Spinal cord (tissue), 10 donors: ENCODE data around the gene BMPR2. TPM values are rescaled to one million over a fixed set of nuclear protein-coding genes. Genes with fewer than 3 reads are reported as not detected.
A peak's percentile ranks its signal among the peaks of the same experiment; 100 is the strongest.
"Not testable (repeated sequence)": the region's sequence is repeated elsewhere in the genome, so short reads cannot be mapped to it uniquely, and the experiment has no call there.

Source experiments
- DNase-seq, 6 donors: peaks; one replicate each; pipeline versions ENCODE4 v3.0.0 to v3.0.0-alpha.2; 2013 to 2015; ENCODE audit warnings: low spot score in 6 of 6, low read depth in 4 of 6
- H3K27ac ChIP-seq: one replicate; pipeline ENCODE4 v1.5.1; 2013; ENCODE audit warnings: low read depth, low read length, control low read depth
- H3K27me3 ChIP-seq: one replicate; pipeline ENCODE4 v1.6.1; 2013; ENCODE audit warnings: low read length; ENCODE audit not compliant: control insufficient read depth, insufficient read depth
- H3K36me3 ChIP-seq: one replicate; pipeline ENCODE4 v1.6.1; 2013; ENCODE audit warnings: low read length; ENCODE audit not compliant: control insufficient read depth, insufficient read depth
- H3K4me1 ChIP-seq: one replicate; pipeline ENCODE4 v1.6.1; 2013; ENCODE audit warnings: low read length; ENCODE audit not compliant: control insufficient read depth, insufficient read depth
- H3K4me3 ChIP-seq: one replicate; pipeline ENCODE4 v1.5.1; 2013; ENCODE audit warnings: low read depth, low read length, control low read depth
- H3K9me3 ChIP-seq: one replicate; pipeline ENCODE4 v1.6.1; 2013; ENCODE audit warnings: low read length; ENCODE audit not compliant: control insufficient read depth, insufficient read depth
- WGBS: methylation state at CpG from one replicate; pipeline ENCODE4 v1.1.5; 2013; ENCODE audit warnings: missing lambda C conversion rate; ENCODE audit not compliant: insufficient coverage; 5-methylcytosine and 5-hydroxymethylcytosine counted together
- polyA plus RNA-seq, 2 donors: library from polyadenylated mRNA; unstranded; fragments of 120-200 nt; gene quantifications; one replicate each; pipeline ENCODE4 v1.2.1, GENCODE V29; 2013; ENCODE audit not compliant: insufficient read length in 2 of 2
- total RNA-seq, 2 donors: library from RNA; depleted of rRNA in 1 of 2; stranded (reverse); fragments of 120-200 nt in 1 of 2; fragments of >200 nt in 1 of 2; gene quantifications; one replicate each; pipeline versions ENCODE4 v1.2.3 to v1.2.4, GENCODE V29; 2013 to 2014
- donor health status: healthy.

Gene BMPR2
- total and polyA plus RNA-seq, 4 donors, result 44.5 to 105 (median 54.5) TPM

DNA sequence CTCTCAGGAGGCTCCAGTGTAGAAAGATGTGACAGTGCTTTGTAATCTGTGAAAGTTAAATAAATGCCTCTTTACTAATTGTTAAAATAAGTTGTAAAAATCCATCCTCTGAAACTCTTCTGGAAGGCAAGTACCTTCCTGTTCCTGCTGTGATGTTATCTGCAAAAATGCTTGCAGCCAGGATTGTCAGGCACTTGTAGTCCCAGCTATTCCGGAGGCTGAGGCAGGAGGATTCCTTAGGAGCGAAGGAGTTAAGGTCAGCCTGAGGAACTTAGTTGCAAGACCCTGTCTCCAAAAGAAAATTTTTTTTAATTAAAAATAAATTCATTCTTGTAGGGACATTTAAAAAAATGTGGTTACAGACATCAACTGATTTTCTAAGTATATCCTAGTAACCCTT, 22.7 kb upstream of the BMPR2 start:
- Histone ChIP-seq H3K36me3 (no peaks in the 10 kb centered on the region), H3K27ac (no peak overlapping the region), H3K27me3 (no peaks in the 10 kb centered on the region), H3K9me3 (no peaks in the 10 kb centered on the region), H3K4me1 (no peaks in the 10 kb centered on the region), H3K4me3 (no peak overlapping the region)
- no peak for DNase-seq
- no CpG with 5 or more reads among the region's 2 CpGs for WGBS

DNA sequence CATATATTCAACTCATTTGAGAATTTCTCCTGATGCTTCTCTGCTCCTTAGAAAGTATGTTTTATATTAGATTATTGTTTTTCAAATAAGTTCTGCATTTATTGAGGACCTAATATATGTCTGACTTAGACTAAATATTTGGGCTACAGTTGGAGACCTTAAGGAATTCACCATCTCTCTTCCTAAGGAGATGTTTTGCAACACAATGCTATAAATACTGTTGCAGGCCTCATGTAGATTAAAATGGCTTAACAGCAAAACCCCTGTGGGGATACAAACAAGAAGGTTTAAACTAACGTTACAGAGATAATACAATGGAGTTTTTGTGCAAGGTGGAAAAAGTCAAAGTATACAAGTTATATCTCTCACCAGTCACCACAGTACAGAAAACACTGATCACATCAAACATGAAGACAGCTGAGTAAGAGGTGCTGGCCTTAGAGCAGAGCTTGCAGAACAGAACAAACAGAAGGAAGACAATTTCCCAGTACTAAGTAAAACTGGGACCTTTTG, 20.1 kb upstream of the BMPR2 start:
- no peak for DNase-seq
- Histone ChIP-seq H3K27ac (no peak overlapping the region), H3K27me3 (no peaks in the 10 kb centered on the region), H3K4me3 (no peak overlapping the region), H3K9me3 (no peaks in the 10 kb centered on the region), H3K4me1 (no peaks in the 10 kb centered on the region), H3K36me3 (no peaks in the 10 kb centered on the region)
- no CpG with 5 or more reads among the region's 1 CpG for WGBS

- DNase-seq, result not testable (repeated sequence)
Measured at GRCh38 chr2:202358924-202359323, 17.2 kb upstream of the BMPR2 start.

DNA sequence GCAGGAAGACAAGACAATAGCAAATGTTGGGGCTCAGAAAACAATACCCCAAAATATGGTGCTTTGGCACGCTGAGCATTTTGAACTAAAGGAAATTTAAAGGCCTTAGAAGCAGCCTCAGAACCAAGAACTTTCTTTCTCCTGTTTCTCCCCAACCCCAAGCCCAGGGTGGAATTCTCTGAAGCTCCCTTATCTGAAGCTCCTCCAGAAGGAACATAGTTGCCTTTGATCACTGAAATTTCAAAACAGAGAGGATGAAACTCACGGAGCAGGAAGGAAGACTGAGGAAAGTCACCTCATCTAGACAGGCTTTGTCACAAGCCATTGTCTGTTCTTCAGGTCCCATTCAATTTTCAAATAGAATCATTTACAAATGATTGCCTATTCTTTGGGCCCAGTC, 15.5 kb upstream of the BMPR2 start:
- WGBS, result 78% methylated on average over 2 of the region's 2 CpGs

More at GRCh38 chr2:202358924-202359323, 17.2 kb upstream of the BMPR2 start:
- H3K4me3 ChIP-seq, H3K36me3 ChIP-seq, H3K27me3 ChIP-seq, H3K27ac ChIP-seq, H3K9me3 ChIP-seq, H3K4me1 ChIP-seq: not testable (repeated sequence)
- 97% methylated on average over 5 of the region's 8 CpGs for WGBS

DNA sequence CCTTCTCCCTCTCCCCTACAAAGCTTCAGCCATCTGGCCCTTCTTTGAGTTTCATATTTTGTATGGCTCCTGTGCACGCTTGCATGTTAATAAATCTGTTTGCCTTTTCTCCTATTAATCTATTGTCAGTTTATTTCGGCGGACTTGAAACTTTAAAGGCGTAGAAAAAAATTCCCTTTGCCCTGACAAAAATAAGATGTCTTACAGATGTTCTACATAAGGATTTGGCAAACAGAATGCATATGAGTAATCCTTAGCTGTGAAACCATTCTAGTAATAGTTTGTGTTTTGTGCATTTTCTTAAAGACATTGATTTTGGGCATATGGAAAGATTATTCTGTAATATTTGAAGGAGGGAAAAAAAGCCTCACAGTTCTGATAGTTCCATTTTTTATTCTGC, 15.0 kb upstream of the BMPR2 start:
- no CpG with 5 or more reads among the region's 4 CpGs for WGBS

More for the DNA sequence above, 15.5 kb upstream of the BMPR2 start:
- no peaks in the 10 kb centered on the region for H3K4me1 ChIP-seq
- DNase-seq, result no peak
- H3K9me3 ChIP-seq, result no peaks in the 10 kb centered on the region
- H3K36me3 ChIP-seq, result no peaks in the 10 kb centered on the region
- no peak overlapping the region for H3K27ac ChIP-seq
- no peak overlapping the region for H3K4me3 ChIP-seq
- H3K27me3 ChIP-seq, result no peaks in the 10 kb centered on the region

DNA sequence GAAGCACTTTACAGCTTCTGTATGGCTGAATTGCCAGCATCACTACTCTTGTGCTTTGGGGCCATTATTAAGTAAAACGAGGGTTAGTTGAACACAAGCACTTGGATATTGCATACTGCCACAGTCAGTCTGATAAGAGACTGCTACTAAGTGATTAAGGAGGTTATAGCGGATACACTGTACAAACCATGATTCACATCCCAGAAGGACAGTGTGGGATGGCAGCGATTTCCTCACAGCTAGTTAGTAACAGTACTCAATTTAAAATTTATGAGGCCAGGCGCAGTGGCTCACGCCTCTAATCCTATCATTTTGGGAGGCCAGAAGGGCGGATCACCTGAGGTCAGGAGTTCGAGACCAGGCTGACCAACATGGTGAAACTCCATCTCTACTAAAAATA, 2.6 kb upstream of the BMPR2 start:
- H3K4me3 ChIP-seq, result no peak overlapping the region
- DNase-seq, result peak in 1 of 6 donors; percentile 2
- no peak overlapping the region for H3K27ac ChIP-seq
- H3K9me3 ChIP-seq, result no peaks in the 10 kb centered on the region
- H3K4me1 ChIP-seq, result peaks cover 10% of the 10 kb centered on the region
- H3K27me3 ChIP-seq, result no peaks in the 10 kb centered on the region
- no peaks in the 10 kb centered on the region for H3K36me3 ChIP-seq
- WGBS, result 89% methylated on average over 5 of the region's 7 CpGs

More for the DNA sequence above, 15.0 kb upstream of the BMPR2 start:
- DNase-seq, result no peak
- Histone ChIP-seq H3K27ac (no peak overlapping the region), H3K36me3 (no peaks in the 10 kb centered on the region), H3K4me3 (no peak overlapping the region), H3K4me1 (no peaks in the 10 kb centered on the region), H3K9me3 (no peaks in the 10 kb centered on the region), H3K27me3 (no peaks in the 10 kb centered on the region)

- Histone ChIP-seq H3K27ac (peak overlapping the region; percentile 99), H3K4me3 (peak overlapping the region; percentile 87)
- WGBS, result 74% methylated on average over 6 of the region's 22 CpGs
Measured at GRCh38 chr2:202374383-202374782, 1.7 kb upstream of the BMPR2 start.

DNA sequence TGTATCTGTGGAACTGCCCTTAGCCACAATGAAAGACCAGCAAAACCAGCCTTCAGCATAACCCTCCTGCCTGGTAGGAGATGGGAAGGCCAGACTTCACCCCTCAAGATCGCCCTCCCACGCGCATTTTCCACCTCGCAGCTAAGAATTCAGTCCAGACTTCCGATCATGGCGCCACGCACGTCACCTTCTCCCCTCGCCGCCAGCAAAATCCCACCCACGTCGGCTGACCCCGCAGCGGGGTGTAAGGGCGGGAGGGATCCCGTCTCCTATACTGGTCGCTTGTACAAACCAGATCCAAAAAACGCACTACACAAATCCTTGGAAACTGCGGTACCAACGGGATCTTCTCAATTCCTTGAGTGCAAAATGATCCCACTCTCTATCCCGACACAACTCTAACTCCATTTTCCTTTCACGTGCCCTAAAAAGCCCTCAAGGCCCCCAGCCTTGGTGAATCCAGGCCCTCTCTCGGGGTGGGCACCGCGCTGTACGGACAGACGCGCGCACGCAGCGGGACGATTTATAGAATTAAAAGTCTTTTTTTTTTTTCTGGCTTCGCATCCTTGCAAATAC, 1.0 kb upstream of the BMPR2 start:
- peaks cover 15% of the 10 kb centered on the region for H3K4me1 ChIP-seq
- no peaks in the 10 kb centered on the region for H3K9me3 ChIP-seq
- 0% methylated on average over 17 of the region's 33 CpGs for WGBS
- H3K27ac ChIP-seq, result peak overlapping the region; percentile 99
- H3K4me3 ChIP-seq, result peak overlapping the region; percentile 87
- H3K36me3 ChIP-seq, result no peaks in the 10 kb centered on the region
- DNase-seq, result peak in 5 of 6 donors; percentile 60 to 95 (median 77)
- H3K27me3 ChIP-seq, result no peaks in the 10 kb centered on the region

More at GRCh38 chr2:202374383-202374782, 1.7 kb upstream of the BMPR2 start:
- not testable (repeated sequence) for H3K27me3 ChIP-seq, DNase-seq, H3K36me3 ChIP-seq, H3K9me3 ChIP-seq
- peaks cover 10% of the 10 kb centered on the region for H3K4me1 ChIP-seq

GRCh38 chr2:202376460-202377206, 506 bp downstream of the BMPR2 start:
- Histone ChIP-seq H3K27ac (peak overlapping the region; percentile 99), H3K4me3 (peak overlapping the region; percentile 96), H3K4me1 (peaks cover 25% of the 10 kb centered on the region), H3K9me3 (no peaks in the 10 kb centered on the region), H3K36me3 (no peaks in the 10 kb centered on the region), H3K27me3 (no peaks in the 10 kb centered on the region)
- peak in 1 of 6 donors; percentile 58 for DNase-seq
- 0% methylated on average over 42 of the region's 69 CpGs for WGBS
